Measurements from ENCODE around the gene CER1. TPM values are rescaled to one million over a fixed set of nuclear protein-coding genes. Genes with fewer than 3 reads are reported as not detected.

CER1 gene
- total and polyA plus RNA-seq, 2 of the 8 experiments (the other 6 are each of a cell fraction or from before 2014, with no cell fraction given): 0.26 to 3.4 TPM

- TF ChIP-seq CHD7 (IDR thresholded peaks at IDR 0.05; ENCODE audit: insufficient replicate concordance, low read length): no peak
- TF ChIP-seq TBP (IDR thresholded peaks at IDR 0.05; ENCODE audit: low read depth, low read length): no peak
- TF ChIP-seq HDAC6 (IDR thresholded peaks at IDR 0.05; ENCODE audit: low read depth, low read length): no peak
- no peak for TF ChIP-seq JUND (IDR thresholded peaks at IDR 0.05; ENCODE audit: low read length)
- TF ChIP-seq JUN (IDR thresholded peaks at IDR 0.05; ENCODE audit: low read depth, low read length): no peak
- no peak for TF ChIP-seq CTBP2 (IDR thresholded peaks at IDR 0.05; ENCODE audit: borderline replicate concordance, insufficient read depth, insufficient read length, low read length)
- TF ChIP-seq CHD2 (IDR thresholded peaks at IDR 0.05; ENCODE audit: low read length): no peak
- TF ChIP-seq MAFK (IDR thresholded peaks at IDR 0.05; ENCODE audit: low read depth, low read length): no peak
- no peak for TF ChIP-seq KDM5A (IDR thresholded peaks at IDR 0.05; ENCODE audit: low read length)
- TF ChIP-seq POLR2AphosphoS5 (IDR thresholded peaks at IDR 0.05; ENCODE audit: low read depth, low read length): no peak
- no peak for TF ChIP-seq SP2 (IDR thresholded peaks at IDR 0.05; ENCODE audit: low read length)
- no peak for TF ChIP-seq CREB1 (IDR thresholded peaks at IDR 0.05)
- TF ChIP-seq SRF (IDR thresholded peaks at IDR 0.05; ENCODE audit: low read depth, low read length): no peak
Measured at GRCh38 chr9:14749741-14750211, 27.2 kb upstream of the CER1 start (continued).
